ENCODE data around the gene CDH4.

- TF ChIP-seq CTCF (tag by site-specific recombination; IDR thresholded peaks at IDR 0.05) = no peak
- no peak for TF ChIP-seq PBX3 (CRISPR knock-in tag; IDR thresholded peaks at IDR 0.05)
- no peak for TF ChIP-seq RBAK (tag by site-specific recombination; IDR thresholded peaks at IDR 0.05)
- TF ChIP-seq ZNF830 (tag by site-specific recombination; IDR thresholded peaks at IDR 0.05; ENCODE audit: low read depth) = no peak
- no peak for TF ChIP-seq ZBTB21 (tag by site-specific recombination; IDR thresholded peaks at IDR 0.05)
Observed at GRCh38 chr20:61259741-61260140, 7.7 kb downstream of the CDH4 start.
